OCI-LY1 (cell line): Measurements from ENCODE around the gene FHOD3.

Experiments
- H2AFZ ChIP-seq: fragments of 200-600 bp; sonication (generic), shearing (Covaris generic); 2 replicates; pipeline ENCODE4 v1.6.0; 2014; ENCODE audit warnings: antibody characterized with exemption, mild to moderate bottlenecking, low read length
- H3F3A ChIP-seq: fragments of 200-600 bp; sonication (generic), shearing (Covaris generic); 2 replicates; pipeline ENCODE4 v1.6.0; 2014; ENCODE audit warnings: mild to moderate bottlenecking, antibody characterized with exemption, low read length, moderate library complexity; ENCODE audit not compliant: insufficient read depth
- H3K27ac ChIP-seq: fragments of 200-600 bp; sonication (generic); 2 replicates; pipeline ENCODE4 v1.5.1; 2014; ENCODE audit warnings: low read length, mixed run types, mild to moderate bottlenecking, low read depth; ENCODE audit not compliant: poor library complexity, severe bottlenecking
- H3K27me3 ChIP-seq: fragments of 200-600 bp; sonication (generic); 2 replicates; pipeline ENCODE4 v1.6.0; 2014; ENCODE audit warnings: antibody characterized with exemption, mild to moderate bottlenecking, low read length, moderate library complexity; ENCODE audit not compliant: insufficient read depth
- H3K36me3 ChIP-seq: fragments of 200-600 bp; sonication (generic); 2 replicates; pipeline ENCODE4 v1.6.1; 2014; ENCODE audit warnings: mild to moderate bottlenecking, antibody characterized with exemption, low read length, moderate library complexity, mixed read lengths; ENCODE audit not compliant: insufficient read depth
- H3K4me1 ChIP-seq: fragments of 200-600 bp; sonication (generic); 2 replicates; pipeline ENCODE4 v1.5.1; 2014; ENCODE audit warnings: mild to moderate bottlenecking, low read length, moderate library complexity; ENCODE audit not compliant: insufficient read depth, severe bottlenecking
- H3K4me2 ChIP-seq: fragments of 200-600 bp; sonication (generic), shearing (Covaris generic); 2 replicates; pipeline ENCODE4 v1.6.1; 2014; ENCODE audit warnings: low read length
- H3K4me3 ChIP-seq: fragments of 200-600 bp; sonication (generic); 2 replicates; pipeline ENCODE4 v1.5.1; 2014; ENCODE audit warnings: low read length, low read depth, mild to moderate bottlenecking, mixed read lengths; ENCODE audit not compliant: poor library complexity, severe bottlenecking
- H3K79me2 ChIP-seq: fragments of 200-600 bp; shearing (Covaris generic); 2 replicates; pipeline ENCODE4 v1.6.1; 2016; ENCODE audit warnings: mixed run types, low read length, mixed read lengths; ENCODE audit not compliant: insufficient read depth
- H3K9ac ChIP-seq: fragments of 200-600 bp; sonication (generic), shearing (Covaris generic); 2 replicates; pipeline ENCODE4 v1.6.1; 2014; ENCODE audit warnings: mild to moderate bottlenecking, low read length, mixed read lengths
- H3K9me2 ChIP-seq: fragments of 200-600 bp; sonication (generic), shearing (Covaris generic); 2 replicates; pipeline ENCODE4 v1.6.1; 2014; ENCODE audit warnings: low read depth, mild to moderate bottlenecking, low read length, mixed read lengths
- H3K9me3 ChIP-seq: fragments of 200-600 bp; shearing (Covaris generic); 2 replicates; pipeline ENCODE4 v1.6.1; 2014; ENCODE audit warnings: low read length, mixed read lengths
- H4K20me1 ChIP-seq: fragments of 200-600 bp; sonication (generic), shearing (Covaris generic); 2 replicates; pipeline ENCODE4 v1.6.0; 2016; ENCODE audit warnings: mild to moderate bottlenecking, low read length; ENCODE audit not compliant: insufficient read depth
- EZH2 ChIP-seq: fragments of 200-600 bp; sonication (generic), shearing (Covaris generic); IDR thresholded peaks from 2 replicates; pipeline ENCODE4 v1.8.0; 2017; ENCODE audit warnings: borderline replicate concordance, mixed run types, mild to moderate bottlenecking, antibody characterized with exemption, low read length, moderate library complexity, mixed read lengths
- TF ChIP-seq, protein P1 (sequence below): fragments of 200-600 bp; sonication (generic), shearing (Covaris generic); IDR thresholded peaks from 2 replicates; pipeline ENCODE4 v1.5.1; 2017; ENCODE audit warnings: mild to moderate bottlenecking, antibody characterized with exemption, low read length, moderate library complexity, mixed read lengths

The FHOD3 gene

GRCh38 chr18:36597636-36598035, 300.1 kb downstream of the FHOD3 start:
- no peaks in the 10 kb centered on the region for H3K9me2 ChIP-seq
- H3K27ac ChIP-seq = no peak overlapping the region
- H3K9ac ChIP-seq = no peak overlapping the region
- H3F3A ChIP-seq = no peaks in the 10 kb centered on the region
- H3K27me3 ChIP-seq = no peaks in the 10 kb centered on the region
- no peaks in the 10 kb centered on the region for H3K79me2 ChIP-seq
- no peak overlapping the region for H3K4me2 ChIP-seq
- H3K36me3 ChIP-seq = no peaks in the 10 kb centered on the region
- no peak overlapping the region for H2AFZ ChIP-seq
- H3K9me3 ChIP-seq = peaks cover 7% of the 10 kb centered on the region; the same call in 1 of the 2 replicates
- TF ChIP-seq EZH2 = no peak
- TF ChIP-seq, protein P1, sequence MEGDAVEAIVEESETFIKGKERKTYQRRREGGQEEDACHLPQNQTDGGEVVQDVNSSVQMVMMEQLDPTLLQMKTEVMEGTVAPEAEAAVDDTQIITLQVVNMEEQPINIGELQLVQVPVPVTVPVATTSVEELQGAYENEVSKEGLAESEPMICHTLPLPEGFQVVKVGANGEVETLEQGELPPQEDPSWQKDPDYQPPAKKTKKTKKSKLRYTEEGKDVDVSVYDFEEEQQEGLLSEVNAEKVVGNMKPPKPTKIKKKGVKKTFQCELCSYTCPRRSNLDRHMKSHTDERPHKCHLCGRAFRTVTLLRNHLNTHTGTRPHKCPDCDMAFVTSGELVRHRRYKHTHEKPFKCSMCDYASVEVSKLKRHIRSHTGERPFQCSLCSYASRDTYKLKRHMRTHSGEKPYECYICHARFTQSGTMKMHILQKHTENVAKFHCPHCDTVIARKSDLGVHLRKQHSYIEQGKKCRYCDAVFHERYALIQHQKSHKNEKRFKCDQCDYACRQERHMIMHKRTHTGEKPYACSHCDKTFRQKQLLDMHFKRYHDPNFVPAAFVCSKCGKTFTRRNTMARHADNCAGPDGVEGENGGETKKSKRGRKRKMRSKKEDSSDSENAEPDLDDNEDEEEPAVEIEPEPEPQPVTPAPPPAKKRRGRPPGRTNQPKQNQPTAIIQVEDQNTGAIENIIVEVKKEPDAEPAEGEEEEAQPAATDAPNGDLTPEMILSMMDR = no peak
- no peaks in the 10 kb centered on the region for H4K20me1 ChIP-seq
- no peaks in the 10 kb centered on the region for H3K4me1 ChIP-seq
- H3K4me3 ChIP-seq = no peak overlapping the region

DNA sequence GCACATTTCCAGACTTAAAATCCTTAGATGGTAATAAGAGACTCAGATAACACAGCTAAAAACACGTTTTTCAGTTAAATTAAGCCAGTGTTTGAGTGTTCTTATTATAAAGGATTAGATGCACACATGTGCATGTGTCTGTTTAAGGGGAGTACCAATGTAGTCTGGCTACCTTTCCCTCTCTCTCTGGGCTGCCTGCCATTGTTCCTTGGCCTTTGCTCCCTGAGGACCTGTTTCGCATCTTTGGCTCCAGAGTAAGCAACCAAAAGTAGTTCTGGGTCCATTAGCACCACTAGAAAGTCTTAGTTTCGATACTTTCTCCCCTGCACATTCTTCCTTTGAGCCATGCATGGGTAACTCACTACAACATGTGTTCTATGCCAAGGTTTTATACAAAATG, 303.0 kb downstream of the FHOD3 start:
- Histone ChIP-seq H3K79me2 (no peaks in the 10 kb centered on the region), H3K4me1 (no peaks in the 10 kb centered on the region), H2AFZ (no peak overlapping the region), H3K27me3 (no peaks in the 10 kb centered on the region), H3F3A (no peaks in the 10 kb centered on the region), H3K36me3 (no peaks in the 10 kb centered on the region), H3K9me3 (peaks cover 7% of the 10 kb centered on the region; the same call in 1 of the 2 replicates), H3K4me2 (no peak overlapping the region), H4K20me1 (no peaks in the 10 kb centered on the region), H3K9me2 (no peaks in the 10 kb centered on the region), H3K27ac (no peak overlapping the region), H3K4me3 (no peak overlapping the region), H3K9ac (no peak overlapping the region)
- no peak for TF ChIP-seq EZH2
- TF ChIP-seq, protein P1 = no peak

DNA sequence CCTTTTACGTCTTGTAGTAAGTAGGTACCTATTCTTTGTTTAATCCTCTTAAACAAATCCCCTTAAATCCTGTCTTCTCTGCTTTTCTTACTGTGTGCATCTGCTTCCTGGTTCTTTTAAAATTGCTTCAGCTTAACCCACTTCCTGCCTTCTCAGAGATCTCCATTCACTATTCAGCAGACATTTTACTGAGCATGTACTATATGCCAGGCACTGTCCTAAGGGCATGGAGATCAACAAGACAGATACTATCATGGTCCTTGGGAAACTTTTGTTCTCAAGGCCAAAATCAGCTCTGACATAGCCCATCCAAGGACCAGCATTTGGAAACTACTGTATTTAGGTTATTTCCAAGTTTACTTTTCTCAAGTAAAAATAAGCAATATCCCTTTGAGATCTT, 303.8 kb downstream of the FHOD3 start:
- Histone ChIP-seq H3K27ac (no peak overlapping the region), H3K4me3 (no peak overlapping the region), H3K27me3 (no peaks in the 10 kb centered on the region), H3F3A (no peaks in the 10 kb centered on the region), H3K9me2 (no peaks in the 10 kb centered on the region), H2AFZ (no peak overlapping the region), H3K9me3 (peaks cover 7% of the 10 kb centered on the region; the same call in 1 of the 2 replicates), H3K4me1 (no peaks in the 10 kb centered on the region), H3K79me2 (no peaks in the 10 kb centered on the region), H3K36me3 (no peaks in the 10 kb centered on the region), H3K9ac (no peak overlapping the region), H4K20me1 (no peaks in the 10 kb centered on the region), H3K4me2 (no peak overlapping the region)
- no peak for TF ChIP-seq EZH2
- TF ChIP-seq, protein P1 = no peak
